Keratinocyte (primary cell): ENCODE results near the gene ANXA7. TPM values are rescaled to one million over a fixed set of nuclear protein-coding genes. Genes with fewer than 3 reads are reported as not detected.

Experiments used
- DNase-seq: peaks from one replicate; pipeline ENCODE4 v3.0.0-alpha.2; 2011; ENCODE audit warnings: low read depth, missing footprints, low spot score
- FAIRE-seq: peaks from 2 replicates; lab custom pipeline; 2011; peaks lifted over from hg19 to GRCh38; lab: Jason Lieb, UNC
- H2AFZ ChIP-seq: 2 replicates; pipeline ENCODE4 v1.6.0; 2012; ENCODE audit warnings: low read length, control low read depth, inconsistent platforms; ENCODE audit not compliant: control insufficient read depth
- H3K27ac ChIP-seq: 2 replicates; pipeline ENCODE4 v1.5.1; 2011; ENCODE audit warnings: low read length; ENCODE audit not compliant: control insufficient read depth, insufficient read depth
- H3K27me3 ChIP-seq: 3 replicates; pipeline ENCODE4 v1.6.0; 2011; ENCODE audit warnings: low read length; ENCODE audit not compliant: control insufficient read depth, insufficient read depth; ENCODE audit errors: extremely low read depth
- H3K36me3 ChIP-seq, 2 experiments: 2 replicates in 1 of 2; 3 replicates in 1 of 2; pipeline ENCODE4 v1.5.1; 2011; ENCODE audit warnings: low read length in 2 of 2, mild to moderate bottlenecking in 1 of 2; ENCODE audit not compliant: control insufficient read depth in 2 of 2, insufficient read depth in 2 of 2; ENCODE audit errors: extremely low read depth in 1 of 2
- H3K4me1 ChIP-seq: 3 replicates; pipeline ENCODE4 v1.5.1; 2011; ENCODE audit warnings: low read length; ENCODE audit not compliant: control insufficient read depth, insufficient read depth; ENCODE audit errors: extremely low read depth
- H3K4me2 ChIP-seq: 3 replicates; pipeline ENCODE4 v1.6.0; 2011; ENCODE audit warnings: low read depth, low read length; ENCODE audit not compliant: control insufficient read depth, insufficient read depth; ENCODE audit errors: extremely low read depth
- H3K4me3 ChIP-seq, 3 experiments: fragments of 200-600 bp in 1 of 3; sonication (generic) in 1 of 3; 2 replicates in 2 of 3; 3 replicates in 1 of 3; pipeline ENCODE4 v1.5.1; 2011 to 2016; ENCODE audit warnings: low read length in 3 of 3, mild to moderate bottlenecking in 3 of 3, control low read depth in 2 of 3, inconsistent platforms in 1 of 3, low read depth in 1 of 3, mixed read lengths in 1 of 3, mixed run types in 1 of 3, moderate library complexity in 1 of 3; ENCODE audit not compliant: control insufficient read depth in 2 of 3, insufficient read depth in 2 of 3; ENCODE audit errors: extremely low read depth in 1 of 3
- H3K79me2 ChIP-seq: 2 replicates; pipeline ENCODE4 v1.6.0; 2012; ENCODE audit warnings: low read length; ENCODE audit not compliant: control insufficient read depth, insufficient read depth
- H3K9ac ChIP-seq: 3 replicates; pipeline ENCODE4 v1.6.0; 2011; ENCODE audit warnings: low read length; ENCODE audit not compliant: control insufficient read depth, insufficient read depth; ENCODE audit errors: extremely low read depth
- H3K9me1 ChIP-seq: 3 replicates; pipeline ENCODE4 v1.6.0; 2011; ENCODE audit warnings: low read length; ENCODE audit not compliant: control insufficient read depth, insufficient read depth; ENCODE audit errors: extremely low read depth
- H3K9me3 ChIP-seq: 2 replicates; pipeline ENCODE4 v1.5.1; 2012; ENCODE audit warnings: low read depth, low read length; ENCODE audit not compliant: control insufficient read depth
- H4K20me1 ChIP-seq: 3 replicates; pipeline ENCODE4 v1.6.0; 2011; ENCODE audit warnings: low read length; ENCODE audit not compliant: control insufficient read depth, insufficient read depth; ENCODE audit errors: extremely low read depth
- CTCF ChIP-seq, 3 experiments: IDR thresholded peaks in 1 of 3; conservative IDR thresholded peaks in 1 of 3; optimal IDR thresholded peaks in 1 of 3; 2 replicates in 2 of 3; 3 replicates in 1 of 3; pipeline versions ENCODE3 to v1.5.1; 2011; ENCODE audit warnings: low read length in 3 of 3, mild to moderate bottlenecking in 3 of 3, moderate library complexity in 2 of 3, control low read depth in 1 of 3, inconsistent platforms in 1 of 3; ENCODE audit not compliant: insufficient read depth in 2 of 3; ENCODE audit errors: extremely low read depth in 1 of 3
- EZH2 ChIP-seq: IDR thresholded peaks from one replicate; pipeline ENCODE4 v1.6.1; 2012; ENCODE audit warnings: inconsistent platforms, mild to moderate bottlenecking, low read length, moderate library complexity
- dilution Hi-C: fragments of 300-500 bp; cut with MboI; formaldehyde crosslinking; loops from one replicate; pipeline ENCODE4 v1.7.0; 2020; ENCODE audit warnings: low sequenced_read_pairs; ENCODE audit not compliant: extremely low pct_ligation_motif_present
- polyA minus RNA-seq, 3 experiments: library from RNA; depleted of rRNA, polyadenylated mRNA; stranded (reverse); fragments of >200 nt; gene quantifications; 1 replicate in 1 of 3; 2 replicates in 1 of 3; 3 replicates in 1 of 3; pipeline ENCODE4 v1.2.3, GENCODE V29; 2011
- polyA plus RNA-seq, 5 experiments: library from polyadenylated mRNA; depleted of rRNA in 3 of 5; stranded (reverse) in 3 of 5; stranded (forward) in 1 of 5; unstranded in 1 of 5; fragments of >200 nt; gene quantifications; 1 replicate in 1 of 5; 2 replicates in 3 of 5; 3 replicates in 1 of 5; pipeline versions ENCODE4 v1.2.1 to v1.2.3, GENCODE V29; 2011 to 2012; ENCODE audit warnings: missing spikeins in 2 of 5, low read depth in 1 of 5, low replicate concordance in 1 of 5

The ANXA7 gene
- polyA plus RNA-seq (124 to 144 TPM (median 143 TPM) in 3 replicates), polyA minus RNA-seq (126 to 129 TPM (median 127 TPM) in 3 replicates)
- 56.5 TPM for polyA plus RNA-seq (2011; ENCODE audit: low read depth)
- 118 and 157 TPM in 2 replicates for polyA plus RNA-seq (2011; cell fraction: cytosol; rRNA removed)
- polyA plus RNA-seq (2011; cell fraction: nucleus; rRNA removed) = 117 and 119 TPM in 2 replicates
- 81.6 and 104 TPM in 2 replicates for polyA plus RNA-seq (2012; ENCODE audit: low replicate concordance)
- polyA minus RNA-seq (2011; cell fraction: cytosol; rRNA and poly(A)+ RNA removed) = 76.2 TPM
- 54.2 and 83.2 TPM in 2 replicates for polyA minus RNA-seq (2011; cell fraction: nucleus; rRNA and poly(A)+ RNA removed)

- peaks cover 5% of the 10 kb centered on the region for H4K20me1 ChIP-seq
- FAIRE-seq (no peak), DNase-seq (no peak)
- peaks cover 35% of the 10 kb centered on the region for H3K79me2 ChIP-seq
- peaks cover 17% of the 10 kb centered on the region for H3K4me1 ChIP-seq
- H3K9me1 ChIP-seq = no peaks in the 10 kb centered on the region
- H3K36me3 ChIP-seq = no peaks in the 10 kb centered on the region
- no peaks in the 10 kb centered on the region for H3K27me3 ChIP-seq
- H3K9me3 ChIP-seq = no peaks in the 10 kb centered on the region
- TF ChIP-seq CTCF (optimal IDR thresholded peaks at IDR 0.05 in 1 of 3, IDR thresholded peaks at IDR 0.05 in 1 of 3, conservative IDR thresholded peaks at IDR 0.05 in 1 of 3; ENCODE audit: extremely low read depth in 1 of 3, insufficient read depth in 2 of 3, low read length in 3 of 3) (peak in 1 of 3 experiments; percentile 24), EZH2 (no peak)
- peak within 1 kb of the TSS; percentile 77 to 86 (median 78) for H3K4me3 ChIP-seq
- peak within 1 kb of the TSS; percentile 100 for H3K4me2 ChIP-seq
- peak within 1 kb of the TSS; percentile 94 for H3K9ac ChIP-seq
- dilution Hi-C loops = no loop called here
- peak within 1 kb of the TSS; percentile 85 for H2AFZ ChIP-seq
- H3K27ac ChIP-seq = peak within 1 kb of the TSS; percentile 96
Observed at GRCh38 chr10:73413528-73414229, at the start of gene ANXA7. ANXA7 (minus strand) TSS chr10:73414058; CDS start chr10:73400856, 13,202 bp downstream.

GRCh38 chr10:73460897-73461296 is 47.0 kb upstream of the ANXA7 start:
- Histone ChIP-seq H3K9me3 (no peaks in the 10 kb centered on the region), H3K9ac (no peak overlapping the region), H3K4me1 (no peaks in the 10 kb centered on the region), H3K27ac (no peak overlapping the region), H3K9me1 (no peaks in the 10 kb centered on the region), H3K27me3 (no peaks in the 10 kb centered on the region), H3K79me2 (no peaks in the 10 kb centered on the region), H2AFZ (no peak overlapping the region), H3K4me2 (no peak overlapping the region), H3K36me3 (peaks cover 0 to 6% of the 10 kb centered on the region in 2 experiments), H4K20me1 (no peaks in the 10 kb centered on the region), H3K4me3 (no peak overlapping the region)
- TF ChIP-seq CTCF (optimal IDR thresholded peaks at IDR 0.05 in 1 of 3, IDR thresholded peaks at IDR 0.05 in 1 of 3, conservative IDR thresholded peaks at IDR 0.05 in 1 of 3; ENCODE audit: extremely low read depth in 1 of 3, insufficient read depth in 2 of 3, low read length in 3 of 3) (no peak), EZH2 (no peak)
- no peak for DNase-seq
- dilution Hi-C loops = no loop called here
- no peak for FAIRE-seq
